Erythroblast (primary cell): ENCODE measurements around the gene TCHHL1.

Experiments used
- DNase-seq, 2 experiments: peaks; one replicate each; lab custom pipeline; 2025; lab: John Stamatoyannopoulos, UW
- GATA1 ChIP-seq: IDR thresholded peaks from 2 replicates; pipeline ENCODE4 v1.6.1; 2011; ENCODE audit warnings: low read depth, mild to moderate bottlenecking, control low read depth, low read length, moderate library complexity
- POLR2A ChIP-seq: IDR thresholded peaks from 2 replicates; pipeline ENCODE4 v1.6.1; 2011; ENCODE audit warnings: mild to moderate bottlenecking, low read length

The TCHHL1 gene

DNA sequence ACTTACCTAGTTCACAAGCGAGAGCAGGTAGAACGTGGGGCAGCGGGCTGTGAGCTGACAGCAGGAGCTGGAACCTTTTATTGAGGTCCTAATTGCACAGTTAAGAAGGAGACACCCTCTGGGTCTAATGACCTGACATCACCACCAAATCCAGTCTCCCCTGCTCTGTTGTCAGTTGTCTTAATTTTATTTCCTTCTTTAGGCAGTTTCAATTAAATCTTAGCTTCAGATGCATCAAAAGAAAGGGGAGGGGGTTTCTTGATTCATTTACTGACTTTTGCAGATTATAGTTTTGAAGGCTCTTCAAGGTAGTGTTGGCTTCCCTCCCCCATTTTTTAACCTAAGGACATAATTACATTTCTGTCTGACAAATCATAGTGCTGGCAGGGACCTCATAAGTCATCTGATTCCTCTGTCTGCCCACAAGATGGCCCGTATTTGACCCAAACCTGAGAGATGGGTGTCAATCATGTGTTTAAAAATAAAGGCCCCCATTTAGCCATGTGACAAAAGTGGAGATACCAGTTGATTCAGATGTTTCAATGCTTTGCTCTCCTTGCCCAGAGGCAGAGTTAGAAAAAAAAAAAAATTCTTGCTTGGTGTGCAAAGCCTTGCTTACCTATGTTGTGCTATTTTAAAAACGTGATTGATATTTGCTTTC lies at the start of gene TCHHL1:
Gene TCHHL1 (minus strand): TSS at position 51 of the 661 bp plus-strand sequence. CDS start 921 bp downstream, outside the sequence.
- no peak for DNase-seq
- TF ChIP-seq POLR2A (no peak), GATA1 (no peak)

DNA sequence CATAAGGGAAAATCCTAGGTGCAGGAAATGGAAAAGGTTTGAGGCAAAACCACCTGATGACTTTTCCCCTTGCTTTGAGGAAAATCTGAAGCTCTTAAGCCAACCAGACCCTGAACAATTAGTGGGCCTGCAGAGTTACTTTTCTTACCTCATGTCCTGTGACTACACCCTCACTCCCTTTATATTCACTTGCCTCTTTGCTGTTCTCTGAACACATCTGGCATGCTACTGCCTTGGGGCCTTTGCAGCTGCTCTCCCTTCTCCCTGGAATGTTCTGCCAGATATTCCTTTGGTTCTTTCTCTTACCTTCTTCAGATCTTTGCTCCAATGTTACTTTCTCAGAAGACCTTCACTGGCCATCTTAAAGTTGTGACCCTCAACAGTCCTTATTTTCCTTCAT lies 48.4 kb upstream of the TCHHL1 start:
- TF ChIP-seq POLR2A (no peak), GATA1 (no peak)
- DNase-seq = no peak

DNA sequence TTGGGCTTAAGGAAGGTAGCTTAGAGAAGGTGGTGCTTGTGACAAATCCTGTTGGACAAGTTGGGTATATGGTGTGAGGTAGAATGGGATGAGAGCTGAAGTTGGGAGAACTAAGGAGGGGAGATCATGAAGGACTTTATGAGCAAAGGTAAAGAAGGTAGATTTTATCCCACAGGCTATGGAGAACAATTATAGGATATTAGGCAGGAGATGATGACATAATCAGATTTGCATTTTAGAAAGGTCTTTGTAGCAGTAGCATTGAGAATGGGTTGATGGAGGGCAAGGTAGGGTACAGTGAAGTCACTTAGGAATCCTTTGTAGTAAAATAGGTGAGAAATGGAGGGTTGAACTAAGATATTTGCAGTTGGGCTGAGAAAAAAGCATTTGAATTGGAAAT lies 41.3 kb upstream of the TCHHL1 start:
- no peak for DNase-seq
- TF ChIP-seq GATA1 = no peak

- TF ChIP-seq GATA1 (no peak), POLR2A (no peak)
- no peak for DNase-seq
These were observed 38.8 kb upstream of the TCHHL1 start for GRCh38 chr1:152127673-152128072.

DNA sequence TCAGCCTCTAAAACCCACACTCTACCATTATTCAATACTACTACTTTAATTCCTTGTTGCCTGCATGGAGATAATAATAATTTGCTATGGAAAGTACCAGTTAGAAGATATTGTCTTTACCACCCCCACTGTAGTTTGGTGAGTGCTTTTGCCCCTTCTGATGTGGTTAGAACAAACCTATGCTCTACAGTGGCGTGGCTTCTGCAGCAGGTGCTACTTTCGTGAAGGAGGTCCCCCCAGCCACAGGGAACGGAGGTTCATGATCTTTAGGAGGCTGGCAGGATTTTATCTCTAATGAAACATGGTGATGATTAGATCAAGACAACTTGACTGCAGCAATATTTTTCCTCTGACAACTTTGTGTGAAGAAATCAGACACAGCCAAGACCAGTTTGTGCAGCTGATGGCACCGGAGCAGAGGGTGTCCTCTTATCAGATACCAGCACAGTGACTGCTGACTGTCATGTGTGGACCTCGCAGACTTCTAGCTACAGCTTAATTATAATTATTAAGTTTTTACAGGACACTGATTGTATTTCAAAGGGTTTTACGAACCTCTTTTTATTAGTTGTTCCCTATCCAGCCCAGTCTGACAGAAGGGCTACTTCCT lies 37.1 kb upstream of the TCHHL1 start:
- TF ChIP-seq GATA1 = no peak
- no peak for TF ChIP-seq POLR2A
- no peak for DNase-seq

GRCh38 chr1:152118915-152119314 lies 30.1 kb upstream of the TCHHL1 start:
- DNase-seq = no peak
- TF ChIP-seq POLR2A (no peak), GATA1 (no peak)

DNA sequence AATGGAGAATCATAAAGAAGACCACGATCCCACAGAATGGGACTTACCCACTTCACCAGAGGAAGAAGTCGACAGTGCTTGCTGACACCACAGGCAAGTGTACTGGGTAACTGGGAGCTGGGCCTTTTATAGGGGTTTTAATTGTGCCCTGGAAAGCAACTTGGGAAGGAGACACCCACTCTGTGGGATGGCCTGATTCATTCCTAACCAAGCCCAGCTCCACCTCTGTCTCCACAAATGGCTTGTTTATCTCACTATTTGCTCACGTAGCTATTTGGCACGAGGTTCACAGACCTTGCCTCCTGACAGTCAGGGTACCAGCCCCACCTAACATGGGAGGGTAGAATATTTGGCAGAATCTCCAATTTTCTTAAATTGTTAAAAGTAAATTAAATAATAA lies 26.5 kb upstream of the TCHHL1 start, which contains the start of gene TCHH:
Gene TCHH (minus strand): TSS at position 101 of the 400 bp plus-strand sequence. CDS start 1,364 bp downstream, outside the sequence.
- TF ChIP-seq GATA1 (no peak), POLR2A (no peak)
- no peak for DNase-seq

GRCh38 chr1:152112885-152113432 lies 24.1 kb upstream of the TCHHL1 start:
- TF ChIP-seq GATA1 = no peak
- no peak for TF ChIP-seq POLR2A
- no peak for DNase-seq

GRCh38 chr1:152112101-152112884 lies 23.4 kb upstream of the TCHHL1 start:
- peak in 1 of 2 experiments; percentile 4 for DNase-seq
- TF ChIP-seq POLR2A = no peak
- no peak for TF ChIP-seq GATA1

DNA sequence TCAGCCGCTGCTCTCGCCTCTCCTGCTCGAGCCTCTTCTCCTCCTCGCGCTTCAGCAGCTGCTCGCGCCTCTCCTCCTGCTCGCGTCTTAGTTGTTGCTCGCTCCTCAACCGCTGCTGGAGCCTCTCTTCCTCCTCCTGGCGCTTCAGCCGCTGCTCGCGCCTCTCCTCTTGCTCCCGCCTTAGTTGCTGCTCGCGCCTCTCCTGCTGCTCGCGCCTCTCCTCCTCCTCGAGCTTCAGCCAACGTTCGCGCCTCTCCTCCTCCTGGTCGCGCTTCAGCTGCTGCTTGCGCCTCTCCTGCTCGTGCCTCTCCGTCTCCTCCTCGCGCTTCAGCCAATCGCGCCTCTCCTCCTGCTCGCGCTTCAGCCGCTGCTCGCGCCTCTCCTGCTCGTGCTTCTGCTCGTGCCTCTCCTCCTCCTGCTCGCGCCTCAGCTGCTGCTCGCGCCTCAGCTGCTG lies 22.7 kb upstream of the TCHHL1 start:
- TF ChIP-seq POLR2A = no peak
- TF ChIP-seq GATA1 = no peak
- DNase-seq = peak in 1 of 2 experiments; percentile 40

GRCh38 chr1:152110860-152111514 lies 22.1 kb upstream of the TCHHL1 start:
- DNase-seq = peak in 1 of 2 experiments; percentile 40

GRCh38 chr1:152110365-152110859 lies 21.5 kb upstream of the TCHHL1 start:
- TF ChIP-seq GATA1 = no peak
- TF ChIP-seq POLR2A = no peak
- no peak for DNase-seq

More at GRCh38 chr1:152110860-152111514, 22.1 kb upstream of the TCHHL1 start:
- TF ChIP-seq POLR2A (no peak), GATA1 (no peak)

GRCh38 chr1:152109998-152110294 lies 21.1 kb upstream of the TCHHL1 start:
- no peak for DNase-seq
- TF ChIP-seq GATA1 = no peak
- TF ChIP-seq POLR2A = no peak
